Skeletal muscle cell (primary cell): ENCODE data around the gene LSM14B.
"Not testable (repeated sequence)": the region's sequence is repeated elsewhere in the genome, so short reads cannot be mapped to it uniquely, and the experiment has no call there.

Source experiments
- DNase-seq: peaks from one replicate; pipeline ENCODE4 v3.0.0-alpha.2; 2010; ENCODE audit warnings: low read depth
- H3K4me3 ChIP-seq: 2 replicates; pipeline ENCODE4 v1.5.1; 2011; ENCODE audit warnings: low read depth, mild to moderate bottlenecking, control low read depth, low read length, moderate library complexity

LSM14B gene

DNA sequence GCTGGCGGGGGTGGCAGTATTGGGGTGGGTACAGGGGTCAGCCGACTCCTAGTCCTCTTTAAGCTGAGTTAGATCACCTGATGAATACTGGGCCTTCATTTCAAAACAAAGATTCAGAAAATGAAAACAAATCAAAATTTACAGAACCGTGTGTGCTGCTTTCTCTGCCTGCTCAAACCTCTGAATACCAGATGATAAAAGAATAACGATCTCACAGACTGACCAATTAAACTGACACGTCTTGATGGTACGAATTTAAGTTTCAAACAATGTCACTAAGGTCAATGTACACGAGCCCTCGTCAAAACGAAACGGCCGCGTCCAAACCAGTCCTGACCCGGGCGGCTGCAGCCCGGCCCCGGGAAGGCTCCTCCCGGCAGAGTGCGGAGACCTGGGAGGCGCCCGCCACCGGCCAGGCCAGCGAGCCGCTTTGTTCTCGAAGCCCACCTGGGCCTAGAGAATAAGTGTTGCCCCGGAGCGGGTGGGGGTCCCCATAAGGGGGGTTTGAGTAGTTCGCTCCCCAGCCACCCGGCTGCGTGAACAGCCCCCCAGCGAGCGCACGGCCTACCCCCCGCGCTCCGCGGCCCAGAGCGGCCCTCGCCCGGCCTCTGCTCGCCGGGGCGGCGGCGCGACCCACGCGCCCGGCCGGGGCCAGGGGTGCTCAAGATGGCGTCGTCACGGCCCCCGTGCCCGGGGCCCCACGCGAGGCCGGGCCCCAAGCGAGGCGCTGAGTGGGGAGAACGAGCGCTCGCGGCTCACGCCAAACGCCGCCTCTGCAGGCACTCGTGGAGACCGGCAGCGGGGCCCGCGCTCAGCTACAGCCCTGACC, 20.2 kb downstream of the LSM14B start:
- peak overlapping the region; percentile 78 for H3K4me3 ChIP-seq
- no peak for DNase-seq

DNA sequence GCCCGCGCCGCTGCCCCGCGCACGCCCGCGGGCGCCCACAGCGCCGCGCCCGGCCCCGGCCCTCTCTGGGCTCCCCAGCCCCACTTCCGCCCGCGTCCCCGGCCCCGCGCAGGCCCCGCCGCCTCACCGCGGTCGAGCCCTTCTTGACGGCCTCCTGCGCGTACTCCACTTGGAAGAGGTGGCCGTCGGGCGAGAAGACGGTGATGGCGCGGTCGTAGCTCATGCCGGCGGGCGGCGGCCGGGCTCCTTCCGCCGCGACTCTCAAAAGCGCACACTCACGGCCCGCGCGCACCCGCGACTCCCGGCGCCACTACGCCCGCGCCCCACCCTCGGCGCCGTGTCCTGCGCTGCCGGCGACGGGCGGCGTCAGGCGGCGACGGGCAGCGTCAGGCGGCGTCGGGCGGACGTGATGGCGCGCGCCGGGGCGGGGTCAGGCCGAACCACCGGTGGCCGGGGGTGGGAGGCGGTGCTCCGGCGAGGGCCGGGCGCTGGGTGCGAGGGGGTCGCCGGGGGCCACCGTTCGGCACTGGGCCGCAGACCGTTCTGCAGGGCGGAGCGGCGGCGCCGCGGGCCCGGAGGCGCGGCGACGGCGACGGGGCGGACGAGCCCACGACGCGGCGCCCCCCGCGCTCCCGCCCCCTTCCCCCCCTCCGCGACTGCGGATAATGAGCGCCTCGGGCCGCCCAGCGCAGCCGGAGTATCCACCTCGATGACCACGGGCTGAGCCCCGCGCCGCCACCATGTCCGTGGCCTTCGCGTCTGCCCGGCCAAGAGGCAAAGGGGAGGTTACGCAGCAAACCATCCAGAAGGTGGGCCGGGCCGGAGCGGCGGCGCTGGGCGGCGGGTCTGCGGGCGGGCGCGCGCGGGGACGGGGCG, 21.0 kb downstream of the LSM14B start, which contains the start of the genes PSMA7 and SS18L1:
Gene PSMA7 (minus strand): TSS at position 314 of the 876 bp plus-strand sequence. CDS start 91 bp downstream, at position 223.
Gene SS18L1 (plus strand): TSS at position 689 of the 876 bp plus-strand sequence. CDS start 52 bp downstream, at position 741.
- peak within 1 kb of the TSS; percentile 78 for H3K4me3 ChIP-seq
- DNase-seq = peak; percentile 49

DNA sequence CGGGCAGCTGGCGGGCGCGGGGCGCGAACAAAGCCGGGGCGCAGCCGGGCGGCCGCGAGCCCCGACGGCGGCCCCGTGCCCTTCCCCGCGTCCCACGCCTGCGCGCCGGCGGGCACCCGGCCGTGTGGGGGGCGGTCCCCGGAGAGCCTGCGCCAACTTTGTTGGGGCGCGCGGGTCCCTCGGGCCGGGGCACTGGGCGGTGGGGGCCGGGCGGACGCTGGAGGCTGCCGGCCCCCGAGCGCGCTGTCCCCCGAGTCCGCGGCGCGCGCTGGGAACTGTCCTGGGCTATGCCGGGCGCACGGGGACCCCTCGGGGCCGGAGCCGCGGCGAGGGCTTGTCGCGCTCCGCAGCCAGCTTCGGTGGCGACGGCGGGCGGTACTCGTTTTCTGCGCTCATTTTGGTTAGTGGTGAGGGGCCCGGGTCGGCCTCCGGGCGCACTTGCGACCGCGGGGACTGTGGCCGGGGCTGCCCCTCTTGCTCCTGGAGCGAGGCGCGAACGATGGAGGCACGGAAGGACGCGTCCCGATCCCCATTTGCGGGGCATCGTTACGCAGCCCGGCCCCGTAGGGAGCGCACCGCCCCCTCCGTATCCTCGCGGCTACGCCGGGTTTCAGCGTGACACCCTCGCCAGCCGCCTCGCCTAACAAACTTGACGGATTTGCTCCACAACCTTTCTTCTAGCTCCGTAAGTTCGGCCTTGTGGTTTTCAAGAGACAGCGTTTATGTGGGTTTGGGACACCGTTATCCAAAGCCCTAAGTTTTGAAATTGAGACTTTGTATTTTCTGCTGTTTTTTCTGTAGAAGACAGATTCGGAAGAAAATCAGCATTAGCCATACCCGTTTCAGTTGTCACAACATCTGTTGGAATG, 21.9 kb downstream of the LSM14B start:
- peak overlapping the region; percentile 78 for H3K4me3 ChIP-seq
- DNase-seq = no peak

DNA sequence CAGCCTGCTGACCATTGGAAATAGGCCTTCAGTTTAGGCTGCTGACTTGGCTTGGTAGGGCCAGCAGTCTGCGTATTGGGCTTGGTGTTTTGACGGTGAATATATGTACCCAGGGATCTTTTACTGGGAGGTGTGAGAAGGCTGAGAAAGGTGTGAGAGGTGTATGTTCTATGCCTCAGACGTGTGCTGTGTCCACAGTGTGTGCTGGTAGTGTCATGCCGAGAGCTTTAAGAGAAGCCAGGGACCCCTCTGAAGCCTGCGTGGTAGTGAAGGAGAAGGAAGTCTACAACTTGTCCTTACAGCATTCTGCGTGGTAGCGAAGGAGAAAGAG, 23.4 kb downstream of the LSM14B start:
- no peak for DNase-seq
- H3K4me3 ChIP-seq = no peak overlapping the region

DNA sequence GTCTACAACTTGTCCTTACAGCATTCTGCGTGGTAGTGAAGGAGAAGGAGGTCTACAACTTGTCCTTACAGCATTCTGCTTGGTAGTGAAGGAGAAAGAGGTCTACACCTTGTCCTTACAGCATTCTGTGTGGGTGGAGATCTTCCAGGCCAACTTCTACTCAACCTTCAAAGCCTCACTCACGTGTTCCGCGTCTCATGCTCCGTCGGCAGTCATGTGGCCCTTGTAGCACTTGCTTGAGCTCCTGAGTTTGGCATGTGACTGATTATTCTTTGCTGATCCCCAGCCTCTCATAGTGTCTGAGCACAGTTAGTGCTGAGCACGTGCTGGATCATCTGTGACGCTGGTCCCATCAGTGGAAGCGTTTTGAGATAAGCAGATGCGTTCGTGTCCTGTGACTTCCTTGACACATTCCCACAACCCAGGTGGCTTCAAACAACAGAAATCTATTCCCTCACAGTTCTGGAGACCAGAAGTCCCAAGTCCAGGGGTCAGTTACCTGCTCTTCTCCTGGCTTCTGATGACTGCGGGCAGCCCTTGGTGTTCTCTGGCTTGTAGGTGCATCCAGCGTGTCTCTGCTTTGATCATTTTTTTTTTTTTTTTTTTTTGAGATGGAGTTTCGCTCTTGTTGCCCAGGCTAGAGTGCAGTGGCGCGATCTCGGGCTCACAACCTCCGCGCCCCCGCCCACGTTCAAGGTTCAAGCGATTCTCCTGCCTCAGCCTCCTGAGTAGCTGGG, 23.9 kb downstream of the LSM14B start:
- H3K4me3 ChIP-seq = no peak overlapping the region
- DNase-seq = no peak

DNA sequence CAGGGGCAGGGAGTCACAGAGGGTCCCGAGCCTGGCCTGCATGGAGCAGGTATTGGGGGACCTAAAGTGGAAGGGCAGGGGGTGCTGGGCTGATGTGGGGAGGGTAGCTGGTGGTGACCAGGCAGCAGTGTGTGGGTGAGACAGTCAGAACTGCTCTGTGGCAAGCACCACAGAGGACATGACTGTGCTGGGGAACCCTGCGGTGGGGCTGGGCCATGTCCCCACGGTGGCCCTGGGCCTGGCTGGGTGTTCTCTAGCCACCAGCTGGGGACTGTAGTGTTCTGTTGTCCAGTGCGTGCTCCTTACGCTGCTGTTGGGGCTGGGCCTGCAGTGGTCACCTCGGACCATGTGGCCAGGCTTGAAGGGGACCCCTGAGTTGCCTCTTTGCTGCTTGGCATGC, 24.9 kb downstream of the LSM14B start:
- no peak overlapping the region for H3K4me3 ChIP-seq
- no peak for DNase-seq

DNA sequence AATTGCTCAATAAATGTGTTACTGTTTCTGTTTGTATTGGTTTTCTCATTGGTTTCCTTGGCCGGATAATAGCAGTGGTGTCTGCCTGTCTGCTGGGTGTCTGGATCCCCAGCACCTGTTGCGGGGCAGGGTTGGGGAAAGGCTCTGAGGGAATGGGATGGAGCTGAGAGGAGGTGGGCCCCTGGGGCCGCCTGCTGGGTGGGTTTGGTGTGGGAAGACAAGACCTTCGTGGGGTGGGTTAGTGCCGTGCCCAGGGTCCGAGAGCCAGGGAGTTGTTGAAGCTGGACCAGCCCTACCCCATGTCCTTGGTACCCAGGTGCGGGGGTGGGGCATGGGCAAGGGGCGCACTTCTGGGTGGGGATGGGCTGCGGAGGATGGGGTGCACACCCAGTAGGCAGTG, 25.3 kb downstream of the LSM14B start:
- DNase-seq = no peak
- H3K4me3 ChIP-seq = no peak overlapping the region

DNA sequence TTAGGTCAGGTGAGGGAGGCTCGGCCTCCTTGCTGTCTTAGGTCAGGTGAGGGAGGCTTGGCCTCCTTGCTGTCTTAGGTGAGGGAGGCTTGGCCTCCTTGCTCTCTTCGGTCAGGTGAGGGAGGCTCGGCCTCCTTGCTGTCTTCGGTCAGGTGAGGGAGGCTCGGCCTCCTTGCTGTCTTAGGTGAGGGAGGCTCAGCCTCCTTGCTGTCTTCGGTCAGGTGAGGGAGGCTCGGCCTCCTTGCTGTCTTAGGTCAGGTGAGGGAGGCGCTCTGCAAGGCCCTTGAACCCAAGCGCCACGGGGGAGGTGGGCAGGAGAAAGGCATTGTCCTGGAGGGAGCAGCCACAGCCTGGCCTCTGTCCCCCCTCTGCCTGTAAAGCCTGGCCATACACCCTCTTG, 26.1 kb downstream of the LSM14B start:
- not testable (repeated sequence) for H3K4me3 ChIP-seq, DNase-seq

DNA sequence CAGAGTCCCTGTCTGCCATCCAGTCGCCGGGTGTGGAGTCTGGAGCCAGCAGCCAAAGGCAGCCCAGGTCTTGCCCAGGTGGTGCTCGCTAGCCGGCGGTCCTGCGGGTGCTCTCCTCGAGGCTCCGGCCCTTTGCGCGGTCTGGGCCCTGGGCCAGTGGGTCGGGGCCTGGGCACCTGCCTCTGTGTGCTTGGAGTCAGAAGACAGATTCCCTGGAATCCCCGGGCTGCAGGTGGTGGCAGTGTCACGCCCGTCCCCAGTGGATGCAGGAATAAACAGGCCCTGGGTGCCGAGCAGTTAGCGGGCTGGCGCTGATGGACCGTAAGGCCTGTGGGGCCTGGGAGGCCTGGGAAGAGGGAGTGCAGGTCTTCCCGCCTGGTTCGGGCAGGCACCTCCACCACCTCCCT, 26.6 kb downstream of the LSM14B start:
- H3K4me3 ChIP-seq = no peak overlapping the region
- DNase-seq = no peak

DNA sequence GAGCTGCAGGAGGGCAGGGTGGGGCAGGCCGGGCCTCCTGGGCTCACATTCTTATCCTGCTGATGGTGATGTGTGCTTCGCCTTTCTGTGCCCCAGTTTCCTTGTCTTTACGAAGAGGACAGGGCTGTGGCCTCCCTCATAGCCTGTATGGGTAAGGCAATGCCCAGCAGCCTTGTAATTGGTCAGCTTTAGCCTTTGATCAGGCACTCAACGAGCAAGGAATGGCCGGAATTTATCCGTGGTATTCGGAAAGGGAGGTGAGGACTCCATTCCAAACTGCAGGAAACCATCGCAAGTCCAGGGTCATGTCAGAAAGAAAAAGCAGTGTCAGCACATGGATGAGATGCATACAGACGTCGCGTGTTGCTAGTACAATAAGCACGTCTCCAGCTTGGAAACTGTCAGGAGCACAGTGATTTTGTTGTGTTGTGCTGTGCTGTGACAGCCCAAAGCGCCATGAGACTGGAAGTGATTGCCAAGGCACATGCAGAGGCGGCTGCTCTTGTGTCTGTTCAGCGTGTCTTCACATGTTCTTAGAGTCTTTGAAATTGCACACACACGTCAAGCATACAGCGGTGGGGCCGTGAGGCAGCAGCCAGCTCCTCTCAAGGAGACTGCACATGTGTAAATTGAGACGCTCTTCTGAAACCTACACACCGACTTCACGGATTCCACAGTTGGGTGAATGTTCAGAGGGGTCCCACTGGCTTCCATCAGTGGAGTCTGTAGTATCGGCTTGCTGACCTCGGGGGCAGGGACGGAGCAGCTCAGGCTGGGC, 27.4 kb downstream of the LSM14B start:
- DNase-seq = no peak
- H3K4me3 ChIP-seq = no peak overlapping the region

DNA sequence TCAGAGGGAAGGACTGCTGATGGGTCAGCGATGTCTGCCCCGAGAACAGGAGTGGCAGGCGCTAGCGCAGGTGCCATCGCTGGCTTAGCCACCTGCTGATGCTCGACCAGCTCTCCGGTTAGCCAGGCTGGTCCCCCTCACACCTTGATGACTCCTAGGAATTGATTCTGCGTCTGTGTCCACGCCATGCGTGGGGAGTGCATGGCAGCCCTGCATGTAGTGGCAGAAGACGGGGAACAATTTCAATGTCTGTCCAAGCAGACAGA, 28.0 kb downstream of the LSM14B start:
- DNase-seq = no peak
- H3K4me3 ChIP-seq = no peak overlapping the region

DNA sequence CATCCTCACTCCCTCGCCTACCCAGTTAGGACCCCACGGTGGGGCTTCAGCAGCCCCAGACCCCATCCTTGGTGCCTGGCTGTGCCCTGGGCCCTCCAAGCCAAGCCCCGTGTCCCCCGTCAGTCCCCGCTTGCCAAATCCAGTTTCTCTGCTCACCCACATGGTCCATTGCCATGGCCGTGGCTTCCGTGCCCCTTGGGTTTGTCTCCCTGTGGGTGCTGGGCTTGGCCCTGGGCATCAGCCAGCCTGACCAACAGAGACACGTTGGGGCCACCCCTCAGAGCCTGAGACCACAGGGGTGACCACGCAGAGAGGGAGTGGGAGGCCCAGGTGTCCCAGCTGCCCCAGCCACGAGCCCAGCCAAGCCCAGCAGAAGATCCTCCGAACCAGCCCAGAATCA, 28.9 kb downstream of the LSM14B start:
- DNase-seq = no peak
- no peak overlapping the region for H3K4me3 ChIP-seq

DNA sequence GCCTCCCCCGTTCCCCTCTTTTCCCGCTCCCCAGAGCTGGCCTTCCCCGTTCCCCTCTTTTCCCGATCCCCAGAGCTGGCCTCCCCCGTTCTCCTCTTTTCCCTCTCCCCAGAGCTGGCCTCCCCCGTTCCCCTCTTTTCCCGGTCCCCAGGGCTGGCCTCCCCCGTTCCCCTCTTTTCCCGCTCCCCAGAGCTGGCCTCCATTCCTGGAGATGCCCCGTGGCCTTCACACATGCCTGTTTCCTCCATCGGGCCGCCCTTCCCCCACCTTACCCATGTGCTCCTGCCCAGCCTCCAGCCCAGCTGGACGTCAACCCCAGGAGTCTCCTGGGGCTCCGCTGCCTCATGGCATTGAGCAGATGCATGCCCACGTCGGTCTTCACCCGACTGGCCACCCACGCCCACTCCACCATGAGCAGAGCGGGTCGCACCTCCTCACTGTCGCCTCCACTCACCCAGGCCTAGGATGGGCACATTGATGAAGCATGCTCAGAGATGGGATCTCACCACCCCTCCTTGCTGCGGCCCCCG, 29.6 kb downstream of the LSM14B start:
- no peak for DNase-seq
- no peak overlapping the region for H3K4me3 ChIP-seq

DNA sequence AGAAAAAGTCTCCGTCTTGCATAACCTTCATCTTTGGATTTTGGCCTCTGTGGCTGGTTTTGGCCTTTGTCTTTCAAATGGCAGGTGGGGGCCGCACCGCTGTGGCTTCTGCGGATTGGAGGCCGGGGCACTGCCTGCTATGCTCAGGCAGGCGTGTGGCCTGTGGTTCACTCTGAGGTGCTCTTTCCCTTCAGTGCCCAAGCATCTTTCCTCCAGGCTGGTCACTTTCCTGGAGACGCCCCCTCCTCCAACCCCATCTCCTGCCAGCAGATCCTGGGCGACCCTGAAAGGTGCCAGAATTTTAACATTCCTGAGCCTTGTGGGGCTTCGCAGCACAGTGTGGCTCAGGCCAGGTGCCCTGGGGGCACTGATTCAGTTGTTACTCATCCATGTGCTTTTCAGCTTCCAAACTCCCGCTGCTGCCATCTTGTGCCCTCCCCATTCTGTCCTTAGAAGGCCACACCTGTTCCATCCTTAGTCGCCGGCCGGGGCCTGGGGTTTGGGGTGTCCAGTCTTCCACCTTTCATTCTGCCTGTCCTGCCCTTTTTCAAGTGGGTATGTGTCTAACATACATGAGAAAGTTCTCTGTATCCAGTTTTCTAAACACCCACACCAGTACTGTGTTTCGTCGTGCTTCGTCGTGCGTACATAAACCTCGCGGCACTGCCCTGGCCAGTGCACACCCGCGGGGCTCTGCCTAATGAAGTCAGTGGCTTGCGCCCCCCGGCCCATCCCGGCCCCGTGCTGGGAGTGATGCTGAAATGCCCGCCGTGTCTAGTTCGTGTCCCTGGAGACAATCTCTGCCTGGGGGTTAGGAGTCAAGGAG, 33.4 kb downstream of the LSM14B start:
- no peak for DNase-seq

DNA sequence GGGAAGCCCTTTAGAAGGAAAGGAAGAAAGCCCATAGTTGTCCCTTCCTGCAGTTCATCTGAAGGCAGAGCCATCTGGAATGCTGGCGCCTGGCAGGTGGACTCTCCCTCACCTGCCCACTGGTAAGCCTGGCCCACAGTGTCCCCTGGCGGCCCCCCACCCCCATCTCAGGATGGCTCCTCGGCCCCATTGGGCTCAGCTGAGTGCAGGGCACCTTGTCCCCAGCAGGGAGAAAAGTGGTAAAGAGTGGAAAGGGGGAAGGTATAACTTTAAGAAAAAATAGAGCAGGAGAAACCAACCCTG, 33.9 kb downstream of the LSM14B start:
- no peak overlapping the region for H3K4me3 ChIP-seq
- no peak for DNase-seq

More for the DNA sequence above, 33.4 kb downstream of the LSM14B start:
- H3K4me3 ChIP-seq = no peak overlapping the region

DNA sequence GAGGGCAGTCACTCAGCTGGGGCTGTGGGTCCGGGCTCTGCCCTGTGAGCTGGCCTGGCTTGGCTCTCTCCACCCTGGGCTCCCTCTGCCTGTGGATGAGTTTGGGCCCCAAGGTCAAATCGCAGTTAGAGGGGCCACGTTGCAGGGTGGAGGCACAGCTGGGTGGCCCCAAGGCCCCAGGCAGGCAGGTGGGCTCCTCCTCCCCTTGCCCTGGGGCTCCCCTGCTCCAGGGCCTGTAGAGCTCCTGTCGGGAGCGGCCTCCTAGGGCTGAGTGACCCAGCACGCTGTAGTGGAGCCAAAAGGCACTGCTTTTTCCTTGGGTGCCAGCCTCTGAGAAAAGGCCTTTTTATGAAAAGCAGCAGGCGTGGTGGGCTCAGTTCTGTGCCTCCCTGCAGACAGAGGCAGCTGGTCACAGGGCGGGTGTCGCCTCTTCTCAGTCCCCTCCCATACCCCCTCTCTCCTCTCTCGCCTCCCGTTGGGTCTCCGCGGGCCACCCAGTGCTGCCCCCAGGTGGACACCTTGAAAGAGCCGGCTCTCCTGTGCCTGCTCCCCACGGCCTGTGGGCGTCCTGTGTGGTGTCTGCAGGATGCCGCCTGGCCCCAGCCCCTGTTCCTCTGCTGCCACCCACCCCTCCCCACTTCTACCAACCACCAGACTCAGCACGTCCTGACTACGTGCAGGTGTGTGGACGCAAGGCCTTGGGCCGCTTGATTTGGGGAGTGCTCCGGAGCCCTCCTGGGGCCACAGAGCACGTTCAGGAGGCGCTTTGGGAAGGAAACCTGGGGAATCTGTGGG, 34.5 kb downstream of the LSM14B start:
- H3K4me3 ChIP-seq = no peak overlapping the region
- no peak for DNase-seq
